Thyroid gland (tissue), 4 donors: ENCODE results near the gene ZBTB16. TPM values are rescaled to one million over a fixed set of nuclear protein-coding genes. Genes with fewer than 3 reads are reported as not detected.

ENCODE experiments used
- DNase-seq, 2 donors: peaks; one replicate each; pipeline ENCODE4 v3.0.0-alpha.2; 2019
- H3K27ac ChIP-seq, 3 donors: fragments of 200-600 bp; sonication (generic); 1 replicate in 2 of 3; 2 replicates in 1 of 3; pipeline ENCODE4 v1.5.1; 2016 to 2019; ENCODE audit warnings: mild to moderate bottlenecking in 1 of 3, moderate library complexity in 1 of 3
- H3K27me3 ChIP-seq: fragments of 200-600 bp; sonication (generic); one replicate; pipeline ENCODE4 v1.5.1; 2019
- H3K36me3 ChIP-seq, 2 donors: fragments of 200-600 bp; sonication (generic); one replicate each; pipeline ENCODE4 v1.5.1; 2016 to 2019
- H3K4me1 ChIP-seq, 2 donors: fragments of 200-600 bp; sonication (generic); one replicate each; pipeline ENCODE4 v1.5.1; 2017 to 2019
- H3K4me3 ChIP-seq, 3 donors: fragments of 200-600 bp; sonication (generic); replicated peaks in 1 of 3; 1 replicate in 2 of 3; 2 replicates in 1 of 3; pipeline ENCODE4 v1.5.1; 2016; ENCODE audit warnings: mild to moderate bottlenecking in 1 of 3
- H3K9me3 ChIP-seq: fragments of 200-600 bp; sonication (generic); one replicate; pipeline ENCODE4 v1.5.1; 2017
- POLR2A ChIP-seq, 2 donors: fragments of 450-650 bp; IDR thresholded peaks; one replicate each; pipeline ENCODE4 v1.6.1; 2017; ENCODE audit warnings: antibody characterized with exemption in 2 of 2, mild to moderate bottlenecking in 2 of 2, moderate library complexity in 1 of 2
- WGBS, 2 donors: methylation state at CpG; one replicate each; pipeline ENCODE4 v1.1.5; 2017; 5-methylcytosine and 5-hydroxymethylcytosine counted together
- intact Hi-C: fragments of 100-400 bp; cut with DNase I; formaldehyde crosslinking; loops from one replicate; pipeline ENCODE4 v1.15.1; 2023
- total RNA-seq, 4 donors: library from RNA; depleted of rRNA; stranded (reverse); fragments of >200 nt; gene quantifications; one replicate each; pipeline ENCODE4 v1.2.3, GENCODE V29; 2016
- TF ChIP-seq, protein P1 (sequence below), 6 experiments: fragments of 200-600 bp in 3 of 6; fragments of 450-650 bp in 3 of 6; sonication (generic) in 3 of 6; IDR thresholded peaks; one replicate each; pipeline ENCODE4 v1.5.1; 2016 to 2019; ENCODE audit warnings: antibody characterized with exemption in 6 of 6, mild to moderate bottlenecking in 2 of 6, inconsistent platforms in 1 of 6, moderate library complexity in 1 of 6

Gene ZBTB16
- total RNA-seq, 4 donors from 2014 or later, result 157 to 385 (median 177) TPM

GRCh38 chr11:114215428-114215827, 155.9 kb downstream of the ZBTB16 start:
- intact Hi-C loops, result no loop called here

DNA sequence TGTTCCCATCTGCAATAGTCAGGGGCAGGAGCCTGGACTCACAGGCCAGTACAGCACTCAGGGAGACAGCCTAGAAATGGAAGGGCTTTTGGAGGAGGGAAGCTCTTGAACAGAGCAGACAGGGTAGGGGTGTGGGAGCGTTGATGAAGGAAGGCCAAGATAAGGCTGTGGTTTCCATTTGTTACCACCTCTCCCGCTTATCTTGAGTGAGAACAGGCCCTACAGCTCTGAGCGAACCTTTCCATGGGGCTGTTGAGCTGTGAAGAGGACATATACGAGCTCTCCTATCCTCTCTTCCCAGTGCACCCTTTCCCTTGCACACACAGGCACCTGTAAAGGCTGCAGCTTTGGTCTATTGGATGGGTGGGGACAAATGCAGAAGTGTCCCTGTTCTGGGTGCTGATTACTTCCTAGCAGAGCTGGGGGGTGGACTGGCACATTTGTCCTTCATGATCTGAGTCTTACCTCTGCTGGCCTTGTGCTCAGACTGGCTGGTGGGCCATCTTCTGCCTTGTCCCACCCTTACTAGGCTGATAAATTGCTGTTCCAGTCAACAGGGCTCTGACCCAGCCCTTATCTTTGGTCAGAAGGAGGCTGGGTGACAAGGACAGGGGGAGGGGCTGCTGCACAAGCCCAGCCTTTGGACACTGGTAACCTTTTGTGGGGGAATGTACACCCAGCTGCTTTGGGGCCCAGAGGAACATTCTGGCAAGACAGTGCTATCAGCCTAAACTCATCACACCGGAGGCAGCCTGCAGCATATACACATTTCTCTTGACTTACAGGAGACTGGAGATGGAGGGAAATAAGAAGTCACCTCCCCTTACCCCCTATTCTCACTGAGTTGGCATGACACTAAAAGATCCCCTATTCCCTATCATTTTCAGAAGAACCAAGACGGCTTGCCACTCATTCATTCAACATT, 156.6 kb downstream of the ZBTB16 start:
- H3K27me3 ChIP-seq, result no peaks in the 10 kb centered on the region
- TF ChIP-seq, protein P1, sequence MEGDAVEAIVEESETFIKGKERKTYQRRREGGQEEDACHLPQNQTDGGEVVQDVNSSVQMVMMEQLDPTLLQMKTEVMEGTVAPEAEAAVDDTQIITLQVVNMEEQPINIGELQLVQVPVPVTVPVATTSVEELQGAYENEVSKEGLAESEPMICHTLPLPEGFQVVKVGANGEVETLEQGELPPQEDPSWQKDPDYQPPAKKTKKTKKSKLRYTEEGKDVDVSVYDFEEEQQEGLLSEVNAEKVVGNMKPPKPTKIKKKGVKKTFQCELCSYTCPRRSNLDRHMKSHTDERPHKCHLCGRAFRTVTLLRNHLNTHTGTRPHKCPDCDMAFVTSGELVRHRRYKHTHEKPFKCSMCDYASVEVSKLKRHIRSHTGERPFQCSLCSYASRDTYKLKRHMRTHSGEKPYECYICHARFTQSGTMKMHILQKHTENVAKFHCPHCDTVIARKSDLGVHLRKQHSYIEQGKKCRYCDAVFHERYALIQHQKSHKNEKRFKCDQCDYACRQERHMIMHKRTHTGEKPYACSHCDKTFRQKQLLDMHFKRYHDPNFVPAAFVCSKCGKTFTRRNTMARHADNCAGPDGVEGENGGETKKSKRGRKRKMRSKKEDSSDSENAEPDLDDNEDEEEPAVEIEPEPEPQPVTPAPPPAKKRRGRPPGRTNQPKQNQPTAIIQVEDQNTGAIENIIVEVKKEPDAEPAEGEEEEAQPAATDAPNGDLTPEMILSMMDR (IDR thresholded peaks at IDR 0.05), result no peak
- TF ChIP-seq POLR2A (IDR thresholded peaks at IDR 0.05), result no peak
- no peak for DNase-seq
- H3K9me3 ChIP-seq, result no peaks in the 10 kb centered on the region
- 86 to 93% methylated on average over 6 of the region's 6 CpGs for WGBS, 2 donors
- peaks cover 20 to 47% of the 10 kb centered on the region in 2 donors for H3K4me1 ChIP-seq
- intact Hi-C loops, result no loop called here
- no peak overlapping the region for H3K4me3 ChIP-seq
- no peak overlapping the region for H3K27ac ChIP-seq
- H3K36me3 ChIP-seq, result peaks cover 5 to 6% of the 10 kb centered on the region in 2 donors

More at GRCh38 chr11:114215428-114215827, 155.9 kb downstream of the ZBTB16 start:
- Histone ChIP-seq H3K27me3 (no peaks in the 10 kb centered on the region), H3K4me3 (no peak overlapping the region), H3K4me1 (peaks cover 20 to 47% of the 10 kb centered on the region in 2 donors), H3K36me3 (peaks cover 9 to 10% of the 10 kb centered on the region in 2 donors), H3K27ac (no peak overlapping the region), H3K9me3 (no peaks in the 10 kb centered on the region)
- WGBS, 2 donors, result 95 to 97% methylated on average over 3 of the region's 3 CpGs
- TF ChIP-seq, protein P1 (IDR thresholded peaks at IDR 0.05), result no peak
- no peak for TF ChIP-seq POLR2A (IDR thresholded peaks at IDR 0.05)
- no peak for DNase-seq

- Histone ChIP-seq H3K27ac (no peak overlapping the region), H3K4me3 (no peak overlapping the region), H3K4me1 (peaks cover 20 to 47% of the 10 kb centered on the region in 2 donors), H3K36me3 (peaks cover 4 to 9% of the 10 kb centered on the region in 2 donors), H3K27me3 (no peaks in the 10 kb centered on the region), H3K9me3 (no peaks in the 10 kb centered on the region)
- TF ChIP-seq POLR2A (IDR thresholded peaks at IDR 0.05), result no peak
- TF ChIP-seq, protein P1 (IDR thresholded peaks at IDR 0.05), result no peak
- WGBS, 2 donors, result 88 to 89% methylated on average over 2 of the region's 2 CpGs
- DNase-seq, result no peak
- intact Hi-C loops, result no loop called here
Observed at GRCh38 chr11:114216796-114217180, 157.3 kb downstream of the ZBTB16 start.

GRCh38 chr11:114218508-114218907, 159.0 kb downstream of the ZBTB16 start:
- Histone ChIP-seq H3K4me1 (peaks cover 20 to 47% of the 10 kb centered on the region in 2 donors), H3K27ac (no peak overlapping the region), H3K4me3 (no peak overlapping the region), H3K36me3 (peaks cover 4 to 16% of the 10 kb centered on the region in 2 donors), H3K9me3 (no peaks in the 10 kb centered on the region), H3K27me3 (no peaks in the 10 kb centered on the region)
- TF ChIP-seq, protein P1 (IDR thresholded peaks at IDR 0.05), result no peak
- TF ChIP-seq POLR2A (IDR thresholded peaks at IDR 0.05), result no peak
- no peak for DNase-seq
- 86 to 87% methylated on average over 3 of the region's 3 CpGs for WGBS, 2 donors
- intact Hi-C loops, result no loop called here
